ENCODE results near the gene NIN.

GRCh38 chr14:50796390-50796789 lies 34.6 kb downstream of the NIN start:
- TF ChIP-seq CTCF (IDR thresholded peaks at IDR 0.05) (no peak), POLR2A (IDR thresholded peaks at IDR 0.05) (no peak), EP300 (IDR thresholded peaks at IDR 0.05; ENCODE audit: low read depth) (no peak)

Measured in transverse colon (tissue), 3 donors.